Activated naive CD8-positive, alpha-beta T cell treated with anti-CD3 and anti-CD28 coated beads, Interleukin-2, amount 10 ng/mL, durations not matched to agents 7 days and 5 days (primary cell): Measurements from ENCODE around the gene AIG1. TPM values are rescaled to one million over a fixed set of nuclear protein-coding genes. Genes with fewer than 3 reads are reported as not detected.

Source experiments
- ATAC-seq: fragments of 150-1000 bp; cut with Tn5 transposase; one replicate; pipeline ENCODE4 v1.10.0; 2021; ENCODE audit warnings: low read depth, moderate library complexity
- POLR2A ChIA-PET: fragments of 350-600 bp; sonication (Branson Sonifier 250); formaldehyde crosslinking; loops from one replicate; lab custom pipeline; 2021; ENCODE audit warnings: antibody characterized with exemption; lab: Charles Lee
- DNase-seq: peaks from one replicate; pipeline ENCODE4 v3.0.0; 2021
- H3K27ac Mint-ChIP-seq: one replicate; pipeline ENCODE4 v1.8.0; 2022; ENCODE audit warnings: mild to moderate bottlenecking, mixed read lengths
- H3K27me3 Mint-ChIP-seq: one replicate; pipeline ENCODE4 v1.8.0; 2022; ENCODE audit warnings: mild to moderate bottlenecking, moderate library complexity, mixed read lengths
- H3K36me3 Mint-ChIP-seq: one replicate; pipeline ENCODE4 v1.8.0; 2021; ENCODE audit warnings: mild to moderate bottlenecking, mixed read lengths
- H3K4me1 Mint-ChIP-seq: one replicate; pipeline ENCODE4 v1.8.0; 2021; ENCODE audit warnings: mixed read lengths
- H3K4me3 Mint-ChIP-seq: one replicate; pipeline ENCODE4 v1.8.0; 2022; ENCODE audit warnings: mild to moderate bottlenecking, moderate library complexity, mixed read lengths
- H3K9me3 Mint-ChIP-seq: one replicate; pipeline ENCODE4 v1.8.0; 2021; ENCODE audit warnings: mixed read lengths
- total RNA-seq, 2 experiments: library from RNA; stranded (reverse); gene quantifications; one replicate each; pipeline ENCODE4 v1.2.3, GENCODE V29; 2021

AIG1 gene
- total RNA-seq, 2 experiments from 2014 or later = 14.2 to 14.6 TPM

- Mint-ChIP-seq H3K27me3 (no peaks in the 10 kb centered on the region), H3K9me3 (no peaks in the 10 kb centered on the region), H3K27ac (no peak overlapping the region), H3K4me3 (no peak overlapping the region), H3K36me3 (no peaks in the 10 kb centered on the region), H3K4me1 (peaks cover 5% of the 10 kb centered on the region)
- ATAC-seq (no peak), DNase-seq (no peak)
- POLR2A ChIA-PET = no interaction called here
These were observed 27.2 kb downstream of the AIG1 start for GRCh38 chr6:143087856-143088255.

GRCh38 chr6:143090314-143091044 is 29.8 kb downstream of the AIG1 start:
- Mint-ChIP-seq H3K4me3 (no peak overlapping the region), H3K27ac (no peak overlapping the region), H3K9me3 (no peaks in the 10 kb centered on the region), H3K36me3 (peaks cover 3% of the 10 kb centered on the region), H3K4me1 (peaks cover 5% of the 10 kb centered on the region), H3K27me3 (no peaks in the 10 kb centered on the region)
- POLR2A ChIA-PET = no interaction called here
- no peak for DNase-seq
- ATAC-seq = no peak

- Mint-ChIP-seq H3K36me3 (peaks cover 3% of the 10 kb centered on the region), H3K27ac (no peak overlapping the region), H3K9me3 (no peaks in the 10 kb centered on the region), H3K4me1 (peaks cover 5% of the 10 kb centered on the region), H3K4me3 (no peak overlapping the region), H3K27me3 (no peaks in the 10 kb centered on the region)
- no peak for ATAC-seq
- POLR2A ChIA-PET = no interaction called here
- DNase-seq = no peak
These were observed 32.1 kb downstream of the AIG1 start for GRCh38 chr6:143092768-143093167.

- H3K4me3 Mint-ChIP-seq = no peak overlapping the region
- no peak overlapping the region for H3K27ac Mint-ChIP-seq
- H3K36me3 Mint-ChIP-seq = peaks cover 3% of the 10 kb centered on the region
- POLR2A ChIA-PET = no interaction called here
- H3K4me1 Mint-ChIP-seq = peaks cover 5% of the 10 kb centered on the region
- no peaks in the 10 kb centered on the region for H3K27me3 Mint-ChIP-seq
- no peak for DNase-seq
- no peak for ATAC-seq
- no peaks in the 10 kb centered on the region for H3K9me3 Mint-ChIP-seq
These were observed 32.6 kb downstream of the AIG1 start for GRCh38 chr6:143093290-143093689.

GRCh38 chr6:143096403-143096802 is 35.7 kb downstream of the AIG1 start:
- no peaks in the 10 kb centered on the region for H3K27me3 Mint-ChIP-seq
- POLR2A ChIA-PET = no interaction called here
- peaks cover 3% of the 10 kb centered on the region for H3K36me3 Mint-ChIP-seq
- H3K9me3 Mint-ChIP-seq = no peaks in the 10 kb centered on the region
- H3K27ac Mint-ChIP-seq = no peak overlapping the region
- H3K4me3 Mint-ChIP-seq = no peak overlapping the region
- ATAC-seq = no peak
- DNase-seq = no peak
- no peaks in the 10 kb centered on the region for H3K4me1 Mint-ChIP-seq

GRCh38 chr6:143097224-143097795 is 36.6 kb downstream of the AIG1 start:
- ATAC-seq (peak; percentile 50), DNase-seq (no peak)
- Mint-ChIP-seq H3K27me3 (no peaks in the 10 kb centered on the region), H3K36me3 (peaks cover 3% of the 10 kb centered on the region), H3K4me1 (no peaks in the 10 kb centered on the region), H3K4me3 (no peak overlapping the region), H3K27ac (no peak overlapping the region), H3K9me3 (no peaks in the 10 kb centered on the region)
- POLR2A ChIA-PET = no interaction called here

- POLR2A ChIA-PET = no interaction called here
These were observed 37.5 kb downstream of the AIG1 start for GRCh38 chr6:143098054-143098671.

GRCh38 chr6:143099647-143100046 is 39.0 kb downstream of the AIG1 start:
- H3K27me3 Mint-ChIP-seq = no peaks in the 10 kb centered on the region

More at GRCh38 chr6:143098054-143098671, 37.5 kb downstream of the AIG1 start:
- Mint-ChIP-seq H3K4me1 (no peaks in the 10 kb centered on the region), H3K9me3 (no peaks in the 10 kb centered on the region), H3K36me3 (peaks cover 3% of the 10 kb centered on the region), H3K27me3 (no peaks in the 10 kb centered on the region), H3K27ac (no peak overlapping the region), H3K4me3 (no peak overlapping the region)
- DNase-seq = no peak
- peak; percentile 33 for ATAC-seq

GRCh38 chr6:143100429-143100828 is 39.7 kb downstream of the AIG1 start:
- POLR2A ChIA-PET = no interaction called here
- Mint-ChIP-seq H3K27me3 (no peaks in the 10 kb centered on the region), H3K4me1 (no peaks in the 10 kb centered on the region), H3K4me3 (no peak overlapping the region), H3K36me3 (no peaks in the 10 kb centered on the region), H3K9me3 (no peaks in the 10 kb centered on the region), H3K27ac (no peak overlapping the region)
- ATAC-seq (no peak), DNase-seq (no peak)

More at GRCh38 chr6:143099647-143100046, 39.0 kb downstream of the AIG1 start:
- Mint-ChIP-seq H3K9me3 (no peaks in the 10 kb centered on the region), H3K27ac (no peak overlapping the region), H3K4me1 (no peaks in the 10 kb centered on the region), H3K36me3 (peaks cover 3% of the 10 kb centered on the region), H3K4me3 (no peak overlapping the region)
- DNase-seq (no peak), ATAC-seq (no peak)
- POLR2A ChIA-PET = no interaction called here

- H3K4me1 Mint-ChIP-seq = no peaks in the 10 kb centered on the region
- ATAC-seq = no peak
- POLR2A ChIA-PET = no interaction called here
These were observed 43.2 kb downstream of the AIG1 start for GRCh38 chr6:143103916-143104315.

GRCh38 chr6:143107440-143107839 is 46.8 kb downstream of the AIG1 start:
- POLR2A ChIA-PET = no interaction called here
- H3K9me3 Mint-ChIP-seq = no peaks in the 10 kb centered on the region
- ATAC-seq (no peak), DNase-seq (no peak)
- H3K36me3 Mint-ChIP-seq = peaks cover 3% of the 10 kb centered on the region
- no peak overlapping the region for H3K4me3 Mint-ChIP-seq
- no peaks in the 10 kb centered on the region for H3K4me1 Mint-ChIP-seq
- no peak overlapping the region for H3K27ac Mint-ChIP-seq
- no peaks in the 10 kb centered on the region for H3K27me3 Mint-ChIP-seq

More at GRCh38 chr6:143103916-143104315, 43.2 kb downstream of the AIG1 start:
- no peaks in the 10 kb centered on the region for H3K27me3 Mint-ChIP-seq
- H3K4me3 Mint-ChIP-seq = no peak overlapping the region
- DNase-seq = no peak
- no peaks in the 10 kb centered on the region for H3K36me3 Mint-ChIP-seq
- no peaks in the 10 kb centered on the region for H3K9me3 Mint-ChIP-seq
- H3K27ac Mint-ChIP-seq = no peak overlapping the region

- Mint-ChIP-seq H3K27ac (no peak overlapping the region), H3K27me3 (no peaks in the 10 kb centered on the region), H3K9me3 (no peaks in the 10 kb centered on the region), H3K4me3 (no peak overlapping the region), H3K36me3 (peaks cover 3% of the 10 kb centered on the region), H3K4me1 (no peaks in the 10 kb centered on the region)
- no peak for ATAC-seq
- no peak for DNase-seq
- POLR2A ChIA-PET = interaction anchor here (1.0 kb wide), 1 partner anchor 451 kb away, joined by 3 read pairs; no protein-coding TSS in a partner anchor
These were observed 47.4 kb downstream of the AIG1 start for GRCh38 chr6:143107911-143108761.

- Mint-ChIP-seq H3K36me3 (peaks cover 3% of the 10 kb centered on the region), H3K4me1 (no peaks in the 10 kb centered on the region), H3K27me3 (no peaks in the 10 kb centered on the region), H3K4me3 (no peak overlapping the region), H3K9me3 (no peaks in the 10 kb centered on the region), H3K27ac (no peak overlapping the region)
- DNase-seq = no peak
- ATAC-seq = no peak
- POLR2A ChIA-PET = interaction anchor here (1.0 kb wide), 1 partner anchor 450 kb away, joined by 3 read pairs; no protein-coding TSS in a partner anchor
These were observed 48.5 kb downstream of the AIG1 start for GRCh38 chr6:143109196-143109595.
